KMS-11 (cell line): ENCODE results near the gene ZNF688.

Experiments used
- H2AFZ ChIP-seq: fragments of 200-600 bp; sonication (generic); 2 replicates; pipeline ENCODE4 v1.6.1; 2016; ENCODE audit warnings: antibody characterized with exemption, mixed run types, low read depth
- H3K27ac ChIP-seq: fragments of 200-600 bp; sonication (generic); 2 replicates; pipeline ENCODE4 v1.6.1; 2016; ENCODE audit warnings: mild to moderate bottlenecking, mixed run types
- H3K27me3 ChIP-seq: fragments of 200-600 bp; sonication (generic); 2 replicates; pipeline ENCODE4 v1.6.1; 2017; ENCODE audit warnings: mild to moderate bottlenecking, low read depth, mixed run types, moderate library complexity; ENCODE audit not compliant: insufficient read depth
- H3K36me3 ChIP-seq: fragments of 200-600 bp; sonication (generic); 2 replicates; pipeline ENCODE4 v1.6.1; 2017; ENCODE audit warnings: mild to moderate bottlenecking, mixed run types; ENCODE audit not compliant: insufficient read depth
- H3K4me1 ChIP-seq: fragments of 200-600 bp; sonication (generic); 2 replicates; pipeline ENCODE4 v1.6.1; 2016; ENCODE audit warnings: mild to moderate bottlenecking, low read depth, mixed run types; ENCODE audit not compliant: poor library complexity, severe bottlenecking
- H3K4me2 ChIP-seq: fragments of 200-600 bp; sonication (generic); 2 replicates; pipeline ENCODE4 v1.7.0; 2016; ENCODE audit warnings: mild to moderate bottlenecking, mixed run types
- H3K4me3 ChIP-seq: fragments of 200-600 bp; sonication (generic); IDR thresholded peaks from 2 replicates; pipeline ENCODE4 v1.6.1; 2017; ENCODE audit warnings: low read depth, low read length, mixed read lengths; ENCODE audit not compliant: insufficient read depth
- H3K79me2 ChIP-seq: fragments of 200-600 bp; sonication (generic); 2 replicates; pipeline ENCODE4 v1.6.1; 2016; ENCODE audit warnings: low read depth, mixed run types; ENCODE audit not compliant: insufficient read depth
- H3K9ac ChIP-seq: fragments of 200-600 bp; sonication (generic); 2 replicates; pipeline ENCODE4 v1.6.1; 2016; ENCODE audit warnings: mild to moderate bottlenecking, mixed run types
- H4K20me1 ChIP-seq: fragments of 200-600 bp; sonication (generic); 2 replicates; pipeline ENCODE4 v1.6.1; 2016; ENCODE audit warnings: mild to moderate bottlenecking, mixed run types; ENCODE audit not compliant: insufficient read depth
- TF ChIP-seq, protein P1 (sequence below): fragments of 200-600 bp; sonication (generic); conservative IDR thresholded peaks from 2 replicates; pipeline ENCODE4 v1.6.1; 2017; ENCODE audit warnings: low read depth, mild to moderate bottlenecking, antibody characterized with exemption, low read length, moderate library complexity, mixed read lengths

Gene ZNF688

GRCh38 chr16:30521476-30521872, 50.0 kb downstream of the ZNF688 start:
- Histone ChIP-seq H3K79me2 (no peaks in the 10 kb centered on the region), H3K9ac (no peak overlapping the region), H3K36me3 (no peaks in the 10 kb centered on the region), H3K4me2 (no peak overlapping the region), H4K20me1 (no peaks in the 10 kb centered on the region), H3K4me3 (no peak overlapping the region), H3K27ac (no peak overlapping the region), H3K27me3 (peaks cover 3% of the 10 kb centered on the region; the same call in 1 of the 2 replicates), H3K4me1 (no peaks in the 10 kb centered on the region), H2AFZ (no peak overlapping the region)
- TF ChIP-seq, protein P1, sequence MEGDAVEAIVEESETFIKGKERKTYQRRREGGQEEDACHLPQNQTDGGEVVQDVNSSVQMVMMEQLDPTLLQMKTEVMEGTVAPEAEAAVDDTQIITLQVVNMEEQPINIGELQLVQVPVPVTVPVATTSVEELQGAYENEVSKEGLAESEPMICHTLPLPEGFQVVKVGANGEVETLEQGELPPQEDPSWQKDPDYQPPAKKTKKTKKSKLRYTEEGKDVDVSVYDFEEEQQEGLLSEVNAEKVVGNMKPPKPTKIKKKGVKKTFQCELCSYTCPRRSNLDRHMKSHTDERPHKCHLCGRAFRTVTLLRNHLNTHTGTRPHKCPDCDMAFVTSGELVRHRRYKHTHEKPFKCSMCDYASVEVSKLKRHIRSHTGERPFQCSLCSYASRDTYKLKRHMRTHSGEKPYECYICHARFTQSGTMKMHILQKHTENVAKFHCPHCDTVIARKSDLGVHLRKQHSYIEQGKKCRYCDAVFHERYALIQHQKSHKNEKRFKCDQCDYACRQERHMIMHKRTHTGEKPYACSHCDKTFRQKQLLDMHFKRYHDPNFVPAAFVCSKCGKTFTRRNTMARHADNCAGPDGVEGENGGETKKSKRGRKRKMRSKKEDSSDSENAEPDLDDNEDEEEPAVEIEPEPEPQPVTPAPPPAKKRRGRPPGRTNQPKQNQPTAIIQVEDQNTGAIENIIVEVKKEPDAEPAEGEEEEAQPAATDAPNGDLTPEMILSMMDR, result no peak
